GM23248 (cell line): Measurements from ENCODE around the gene PHC2.

Experiments
- EZH2 ChIP-seq: fragments of 200-600 bp; sonication (generic); IDR thresholded peaks from 2 replicates; pipeline ENCODE4 v1.6.1; 2018; ENCODE audit warnings: antibody characterized with exemption, mild to moderate bottlenecking; ENCODE audit not compliant: insufficient read depth, poor library complexity, severe bottlenecking
- EZH2phosphoT487 ChIP-seq: fragments of 200-600 bp; sonication (generic); IDR thresholded peaks from 2 replicates; pipeline ENCODE4 v1.6.1; 2018; ENCODE audit warnings: antibody characterized with exemption, moderate library complexity, mild to moderate bottlenecking, low read depth; ENCODE audit not compliant: insufficient read depth

DNA sequence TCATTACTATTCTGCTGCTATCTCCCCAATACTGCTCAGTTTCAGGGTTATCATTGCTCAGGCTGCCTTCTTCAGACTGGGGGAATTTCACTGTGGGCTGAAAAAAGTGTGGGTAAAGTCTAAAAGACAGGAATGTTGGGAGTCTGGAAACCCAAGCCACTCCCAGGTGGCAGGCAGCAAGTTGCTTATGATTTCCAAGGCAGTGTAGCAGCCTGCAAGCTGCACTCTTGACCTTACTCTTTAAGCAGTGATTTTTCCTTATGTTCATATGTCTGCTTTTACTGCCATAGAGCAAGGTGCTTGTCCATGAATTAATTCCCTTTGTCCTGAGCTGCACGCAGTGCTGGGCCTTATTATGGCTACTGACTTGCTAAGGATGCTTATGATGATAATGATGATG is 53.1 kb downstream of the PHC2 start:
- TF ChIP-seq EZH2 (no peak), EZH2phosphoT487 (no peak)
